Dendritic cell treated with granulocyte-macrophage colony-stimulating factor and Interleukin-4, amounts not matched to agents 40 ng/mL and 50 ng/mL, for 4 days (primary cell): Measurements from ENCODE around the gene TGM6.

Experiments
- H3K27ac Mint-ChIP-seq: one replicate; pipeline ENCODE4 v1.8.0; 2022; ENCODE audit warnings: mild to moderate bottlenecking, mixed read lengths
- H3K27me3 Mint-ChIP-seq: one replicate; pipeline ENCODE4 v1.8.0; 2022; ENCODE audit warnings: mild to moderate bottlenecking, mixed read lengths
- H3K36me3 Mint-ChIP-seq: one replicate; pipeline ENCODE4 v1.8.0; 2022; ENCODE audit warnings: low read depth, mixed read lengths
- H3K4me1 Mint-ChIP-seq: one replicate; pipeline ENCODE4 v1.8.0; 2022; ENCODE audit warnings: low read depth, mixed read lengths
- H3K4me3 Mint-ChIP-seq: one replicate; pipeline ENCODE4 v1.8.0; 2022; ENCODE audit warnings: mild to moderate bottlenecking, moderate library complexity, mixed read lengths
- H3K9me3 Mint-ChIP-seq: one replicate; pipeline ENCODE4 v1.8.0; 2022; ENCODE audit warnings: mixed read lengths
- intact Hi-C: fragments of 100-400 bp; cut with micrococcal nuclease; formaldehyde crosslinking; loops from one replicate; pipeline ENCODE4 v1.15.0; 2022

TGM6 gene

GRCh38 chr20:2348336-2348735, 32.4 kb upstream of the TGM6 start:
- no peak overlapping the region for H3K27ac Mint-ChIP-seq
- intact Hi-C loops, result no loop called here
- no peaks in the 10 kb centered on the region for H3K4me1 Mint-ChIP-seq
- H3K4me3 Mint-ChIP-seq, result no peak overlapping the region
- H3K27me3 Mint-ChIP-seq, result peaks cover 31% of the 10 kb centered on the region
- H3K9me3 Mint-ChIP-seq, result no peaks in the 10 kb centered on the region
- no peaks in the 10 kb centered on the region for H3K36me3 Mint-ChIP-seq

- Mint-ChIP-seq H3K4me3 (no peak overlapping the region), H3K27ac (no peak overlapping the region), H3K4me1 (no peaks in the 10 kb centered on the region), H3K36me3 (no peaks in the 10 kb centered on the region), H3K9me3 (no peaks in the 10 kb centered on the region), H3K27me3 (peaks cover 40% of the 10 kb centered on the region)
- intact Hi-C loops, result no loop called here
These were observed 30.9 kb upstream of the TGM6 start for GRCh38 chr20:2349801-2350200.

GRCh38 chr20:2350606-2351005, 30.1 kb upstream of the TGM6 start:
- intact Hi-C loops, result no loop called here
- H3K27ac Mint-ChIP-seq, result no peak overlapping the region
- H3K4me1 Mint-ChIP-seq, result no peaks in the 10 kb centered on the region
- H3K36me3 Mint-ChIP-seq, result no peaks in the 10 kb centered on the region
- H3K9me3 Mint-ChIP-seq, result no peaks in the 10 kb centered on the region
- H3K27me3 Mint-ChIP-seq, result peaks cover 45% of the 10 kb centered on the region
- H3K4me3 Mint-ChIP-seq, result no peak overlapping the region

GRCh38 chr20:2353231-2353630, 27.5 kb upstream of the TGM6 start:
- Mint-ChIP-seq H3K4me3 (no peak overlapping the region), H3K4me1 (no peaks in the 10 kb centered on the region), H3K27ac (no peak overlapping the region), H3K36me3 (no peaks in the 10 kb centered on the region), H3K27me3 (peaks cover 54% of the 10 kb centered on the region), H3K9me3 (no peaks in the 10 kb centered on the region)
- intact Hi-C loops, result no loop called here

- no peak overlapping the region for H3K4me3 Mint-ChIP-seq
- intact Hi-C loops, result no loop called here
- H3K27ac Mint-ChIP-seq, result no peak overlapping the region
- peaks cover 60% of the 10 kb centered on the region for H3K27me3 Mint-ChIP-seq
- no peaks in the 10 kb centered on the region for H3K4me1 Mint-ChIP-seq
- H3K36me3 Mint-ChIP-seq, result no peaks in the 10 kb centered on the region
- peaks cover 17% of the 10 kb centered on the region for H3K9me3 Mint-ChIP-seq
These were observed 23.6 kb upstream of the TGM6 start for GRCh38 chr20:2357114-2357513.

- Mint-ChIP-seq H3K27ac (no peak overlapping the region), H3K4me1 (no peaks in the 10 kb centered on the region), H3K9me3 (peaks cover 17% of the 10 kb centered on the region), H3K4me3 (no peak overlapping the region), H3K36me3 (no peaks in the 10 kb centered on the region), H3K27me3 (peaks cover 55% of the 10 kb centered on the region)
- intact Hi-C loops, result no loop called here
These were observed 22.7 kb upstream of the TGM6 start for GRCh38 chr20:2358006-2358405.

- Mint-ChIP-seq H3K27ac (no peak overlapping the region), H3K27me3 (peaks cover 53% of the 10 kb centered on the region), H3K4me1 (no peaks in the 10 kb centered on the region), H3K9me3 (peaks cover 17% of the 10 kb centered on the region), H3K4me3 (no peak overlapping the region), H3K36me3 (no peaks in the 10 kb centered on the region)
- intact Hi-C loops, result no loop called here
These were observed 19.6 kb upstream of the TGM6 start for GRCh38 chr20:2361035-2361593.

- Mint-ChIP-seq H3K4me3 (no peak overlapping the region), H3K9me3 (peaks cover 17% of the 10 kb centered on the region), H3K27ac (no peak overlapping the region), H3K36me3 (no peaks in the 10 kb centered on the region), H3K27me3 (peaks cover 57% of the 10 kb centered on the region), H3K4me1 (no peaks in the 10 kb centered on the region)
- intact Hi-C loops, result no loop called here
These were observed 17.5 kb upstream of the TGM6 start for GRCh38 chr20:2363187-2363586.

GRCh38 chr20:2363587-2363986, 17.1 kb upstream of the TGM6 start:
- intact Hi-C loops, result no loop called here
- Mint-ChIP-seq H3K36me3 (no peaks in the 10 kb centered on the region), H3K4me1 (no peaks in the 10 kb centered on the region), H3K4me3 (no peak overlapping the region), H3K9me3 (peaks cover 17% of the 10 kb centered on the region), H3K27ac (no peak overlapping the region), H3K27me3 (peaks cover 60% of the 10 kb centered on the region)

- H3K9me3 Mint-ChIP-seq, result peaks cover 17% of the 10 kb centered on the region
- no peaks in the 10 kb centered on the region for H3K36me3 Mint-ChIP-seq
- intact Hi-C loops, result no loop called here
- peaks cover 63% of the 10 kb centered on the region for H3K27me3 Mint-ChIP-seq
- no peak overlapping the region for H3K4me3 Mint-ChIP-seq
- no peak overlapping the region for H3K27ac Mint-ChIP-seq
- no peaks in the 10 kb centered on the region for H3K4me1 Mint-ChIP-seq
These were observed 16.7 kb upstream of the TGM6 start for GRCh38 chr20:2364044-2364443.

- intact Hi-C loops, result no loop called here
- H3K36me3 Mint-ChIP-seq, result no peaks in the 10 kb centered on the region
- no peak overlapping the region for H3K27ac Mint-ChIP-seq
- peaks cover 17% of the 10 kb centered on the region for H3K9me3 Mint-ChIP-seq
- peaks cover 63% of the 10 kb centered on the region for H3K27me3 Mint-ChIP-seq
- H3K4me1 Mint-ChIP-seq, result no peaks in the 10 kb centered on the region
- no peak overlapping the region for H3K4me3 Mint-ChIP-seq
These were observed 15.6 kb upstream of the TGM6 start for GRCh38 chr20:2365091-2365490.

GRCh38 chr20:2365666-2366065, 15.0 kb upstream of the TGM6 start:
- Mint-ChIP-seq H3K27me3 (peaks cover 65% of the 10 kb centered on the region), H3K9me3 (peaks cover 12% of the 10 kb centered on the region)
- intact Hi-C loops, result no loop called here

GRCh38 chr20:2368621-2369020, 12.1 kb upstream of the TGM6 start:
- Mint-ChIP-seq H3K36me3 (no peaks in the 10 kb centered on the region), H3K4me1 (no peaks in the 10 kb centered on the region), H3K27ac (no peak overlapping the region), H3K4me3 (no peak overlapping the region), H3K9me3 (no peaks in the 10 kb centered on the region), H3K27me3 (peaks cover 77% of the 10 kb centered on the region)
- intact Hi-C loops, result no loop called here

More at GRCh38 chr20:2365666-2366065, 15.0 kb upstream of the TGM6 start:
- no peak overlapping the region for H3K4me3 Mint-ChIP-seq
- H3K36me3 Mint-ChIP-seq, result no peaks in the 10 kb centered on the region
- H3K4me1 Mint-ChIP-seq, result no peaks in the 10 kb centered on the region
- H3K27ac Mint-ChIP-seq, result no peak overlapping the region

- no peaks in the 10 kb centered on the region for H3K9me3 Mint-ChIP-seq
- peaks cover 74% of the 10 kb centered on the region for H3K27me3 Mint-ChIP-seq
- intact Hi-C loops, result no loop called here
- no peaks in the 10 kb centered on the region for H3K4me1 Mint-ChIP-seq
- no peak overlapping the region for H3K4me3 Mint-ChIP-seq
- no peaks in the 10 kb centered on the region for H3K36me3 Mint-ChIP-seq
- H3K27ac Mint-ChIP-seq, result no peak overlapping the region
These were observed 7.6 kb upstream of the TGM6 start for GRCh38 chr20:2373098-2373497.

GRCh38 chr20:2374346-2375125, 6.2 kb upstream of the TGM6 start:
- intact Hi-C loops, result no loop called here
- Mint-ChIP-seq H3K4me3 (no peak overlapping the region), H3K36me3 (no peaks in the 10 kb centered on the region), H3K27ac (no peak overlapping the region), H3K9me3 (no peaks in the 10 kb centered on the region), H3K27me3 (peaks cover 75% of the 10 kb centered on the region), H3K4me1 (no peaks in the 10 kb centered on the region)
